Kidney (tissue), 14 donors: ENCODE measurements around the gene FAM32A. TPM values are rescaled to one million over a fixed set of nuclear protein-coding genes. Genes with fewer than 3 reads are reported as not detected.

ENCODE experiments used
- DNase-seq, 5 donors: peaks; one replicate each; pipeline ENCODE4 v3.0.0-alpha.2; 2013 to 2020
- FAIRE-seq: peaks from 2 replicates; lab custom pipeline; 2012; peaks lifted over from hg19 to GRCh38; lab: Jason Lieb, UNC
- H3K27ac ChIP-seq, 2 donors: one replicate each; pipeline ENCODE4 v1.7.0; 2013; ENCODE audit warnings: low read depth in 2 of 2, low read length in 2 of 2, inconsistent platforms in 1 of 2
- H3K27me3 ChIP-seq: one replicate; pipeline ENCODE4 v1.7.1; 2013; ENCODE audit warnings: low read length, inconsistent platforms; ENCODE audit not compliant: control insufficient read depth, insufficient read depth
- H3K36me3 ChIP-seq, 3 donors: one replicate each; pipeline versions ENCODE4 v1.7.0 to v1.7.1; 2013; ENCODE audit warnings: low read length in 3 of 3, control low read depth in 1 of 3, inconsistent platforms in 1 of 3; ENCODE audit not compliant: insufficient read depth in 3 of 3, control insufficient read depth in 2 of 3
- H3K4me1 ChIP-seq, 3 donors: one replicate each; pipeline versions ENCODE4 v1.7.0 to v1.7.1; 2013; ENCODE audit warnings: low read length in 3 of 3, inconsistent platforms in 1 of 3, low read depth in 1 of 3; ENCODE audit not compliant: control insufficient read depth in 2 of 3, insufficient read depth in 2 of 3
- H3K4me3 ChIP-seq, 3 donors: one replicate each; pipeline versions ENCODE4 v1.7.0 to v1.8.1; 2013; ENCODE audit warnings: low read length in 3 of 3, control low read depth in 1 of 3, inconsistent platforms in 1 of 3
- H3K9ac ChIP-seq, 3 donors: one replicate each; pipeline versions ENCODE4 v1.7.0 to v1.7.1; 2013; ENCODE audit warnings: low read length in 3 of 3, control low read depth in 1 of 3, inconsistent platforms in 1 of 3
- H3K9me3 ChIP-seq, 3 donors: one replicate each; pipeline versions ENCODE4 v1.7.0 to v1.7.1; 2013; ENCODE audit warnings: low read length in 3 of 3, control low read depth in 1 of 3, inconsistent platforms in 1 of 3; ENCODE audit not compliant: control insufficient read depth in 2 of 3, insufficient read depth in 1 of 3
- intact Hi-C: fragments of 100-400 bp; cut with DNase I; formaldehyde crosslinking; loops from one replicate; pipeline ENCODE4 v1.11.1; 2022
- polyA plus RNA-seq: library from polyadenylated mRNA; stranded (reverse); fragments of 350-450 nt; fragmentation: Illumina TruSeq; extraction: RNeasy Lipid Tissue Mini Kit (QIAGEN cat#74804); gene quantifications from one replicate; pipeline ENCODE4 v1.2.3, GENCODE V29; 2014; ENCODE audit warnings: low read depth, low replicate concordance; ENCODE audit not compliant: insufficient read depth
- total RNA-seq: library from RNA; stranded (reverse); fragmentation: NEBNext Ultra II Directional; extraction: Animal tissue kit (Norgen Biotek cat#: 25700); gene quantifications from one replicate; pipeline ENCODE4 v1.2.1, GENCODE V29; 2021
- TF ChIP-seq, protein P1 (sequence below): IDR thresholded peaks from 3 replicates; pipeline ENCODE4 v1.5.1; 2012; ENCODE audit warnings: mild to moderate bottlenecking, moderate library complexity, borderline replicate concordance; ENCODE audit not compliant: insufficient read depth; ENCODE audit errors: extremely low read depth
- donor health status: control.
- donor health status: control.
- donor health status: control.
- donor health status: control.
- donor health status: control.
- donor health status: DM: yes; HTN: yes; CAD: no.
- donor health status: Normal renal cell carcinoma (clear cell type).

Gene FAM32A
- total and polyA plus RNA-seq, 2 donors from 2014 or later: 53.5 to 105 TPM

DNA sequence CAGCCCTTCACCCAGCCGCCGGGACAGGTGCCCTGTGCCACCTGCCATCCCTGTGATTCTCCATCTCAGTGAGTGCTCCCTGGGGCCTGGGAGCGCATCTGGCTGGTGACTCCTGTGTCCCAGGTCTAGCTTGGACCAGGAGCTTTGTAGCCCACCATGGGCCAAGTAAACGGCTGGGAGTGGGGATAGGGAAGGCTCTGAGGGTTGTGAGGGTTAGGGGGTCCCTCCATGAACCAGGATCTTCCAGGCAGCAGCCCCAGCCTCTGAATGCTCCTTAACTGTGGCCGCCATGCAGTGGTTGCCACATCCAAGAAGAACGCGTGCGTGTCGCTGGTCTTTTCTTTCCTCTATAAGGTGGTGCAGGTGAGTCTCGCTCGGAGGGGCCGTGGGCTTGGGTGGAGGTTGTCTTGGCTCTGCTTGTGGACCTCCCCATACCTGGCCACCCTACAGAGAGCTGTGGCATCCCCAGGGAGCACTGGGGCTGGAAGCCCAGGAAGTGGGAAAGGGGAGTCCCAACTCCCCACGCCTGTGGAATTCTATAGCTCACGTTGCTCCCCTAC lies 20.9 kb downstream of the FAM32A start:
- FAIRE-seq: no peak
- no peaks in the 10 kb centered on the region for H3K27me3 ChIP-seq
- H3K4me1 ChIP-seq: peaks cover 0 to 10% (median 5%) of the 10 kb centered on the region in 3 donors
- peaks cover 0 to 59% (median 20%) of the 10 kb centered on the region in 3 donors for H3K36me3 ChIP-seq
- TF ChIP-seq, protein P1, sequence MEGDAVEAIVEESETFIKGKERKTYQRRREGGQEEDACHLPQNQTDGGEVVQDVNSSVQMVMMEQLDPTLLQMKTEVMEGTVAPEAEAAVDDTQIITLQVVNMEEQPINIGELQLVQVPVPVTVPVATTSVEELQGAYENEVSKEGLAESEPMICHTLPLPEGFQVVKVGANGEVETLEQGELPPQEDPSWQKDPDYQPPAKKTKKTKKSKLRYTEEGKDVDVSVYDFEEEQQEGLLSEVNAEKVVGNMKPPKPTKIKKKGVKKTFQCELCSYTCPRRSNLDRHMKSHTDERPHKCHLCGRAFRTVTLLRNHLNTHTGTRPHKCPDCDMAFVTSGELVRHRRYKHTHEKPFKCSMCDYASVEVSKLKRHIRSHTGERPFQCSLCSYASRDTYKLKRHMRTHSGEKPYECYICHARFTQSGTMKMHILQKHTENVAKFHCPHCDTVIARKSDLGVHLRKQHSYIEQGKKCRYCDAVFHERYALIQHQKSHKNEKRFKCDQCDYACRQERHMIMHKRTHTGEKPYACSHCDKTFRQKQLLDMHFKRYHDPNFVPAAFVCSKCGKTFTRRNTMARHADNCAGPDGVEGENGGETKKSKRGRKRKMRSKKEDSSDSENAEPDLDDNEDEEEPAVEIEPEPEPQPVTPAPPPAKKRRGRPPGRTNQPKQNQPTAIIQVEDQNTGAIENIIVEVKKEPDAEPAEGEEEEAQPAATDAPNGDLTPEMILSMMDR: no peak
- no peak overlapping the region for H3K27ac ChIP-seq
- H3K9me3 ChIP-seq: no peaks in the 10 kb centered on the region
- DNase-seq: no peak
- no peak overlapping the region for H3K9ac ChIP-seq
- intact Hi-C loops: no loop called here
- no peak overlapping the region for H3K4me3 ChIP-seq

GRCh38 chr19:16206637-16207036 lies 21.4 kb downstream of the FAM32A start:
- DNase-seq (no peak), FAIRE-seq (no peak)
- H3K4me3 ChIP-seq: no peak overlapping the region

GRCh38 chr19:16207063-16207462 lies 21.9 kb downstream of the FAM32A start:
- peaks cover 0 to 59% (median 20%) of the 10 kb centered on the region in 3 donors for H3K36me3 ChIP-seq
- peaks cover 0 to 10% (median 5%) of the 10 kb centered on the region in 3 donors for H3K4me1 ChIP-seq
- H3K27ac ChIP-seq: no peak overlapping the region
- TF ChIP-seq, protein P1: no peak
- no peaks in the 10 kb centered on the region for H3K27me3 ChIP-seq
- no peak for DNase-seq
- H3K9me3 ChIP-seq: no peaks in the 10 kb centered on the region
- intact Hi-C loops: no loop called here
- FAIRE-seq: no peak
- H3K9ac ChIP-seq: no peak overlapping the region
- no peak overlapping the region for H3K4me3 ChIP-seq

More at GRCh38 chr19:16206637-16207036, 21.4 kb downstream of the FAM32A start:
- Histone ChIP-seq H3K27ac (no peak overlapping the region), H3K27me3 (no peaks in the 10 kb centered on the region), H3K4me1 (peaks cover 0 to 10% (median 5%) of the 10 kb centered on the region in 3 donors), H3K9ac (no peak overlapping the region), H3K9me3 (no peaks in the 10 kb centered on the region), H3K36me3 (peaks cover 0 to 59% (median 20%) of the 10 kb centered on the region in 3 donors)
- TF ChIP-seq, protein P1: no peak
- intact Hi-C loops: no loop called here
